Testis (tissue), 3 donors: ENCODE data around the gene TCF4. TPM values are rescaled to one million over a fixed set of nuclear protein-coding genes. Genes with fewer than 3 reads are reported as not detected.

Experiments used
- DNase-seq: peaks from one replicate; pipeline ENCODE4 v3.0.0-alpha.2; 2019
- H3K27ac ChIP-seq, 2 donors: fragments of 200-600 bp; sonication (generic); one replicate each; pipeline ENCODE4 v1.5.1; 2019
- H3K27me3 ChIP-seq: fragments of 200-600 bp; sonication (generic); one replicate; pipeline ENCODE4 v1.5.1; 2019
- H3K36me3 ChIP-seq: fragments of 200-600 bp; sonication (generic); one replicate; pipeline ENCODE4 v1.5.1; 2017; ENCODE audit warnings: low read depth; ENCODE audit errors: missing control alignments
- H3K4me1 ChIP-seq: fragments of 200-600 bp; sonication (generic); one replicate; pipeline ENCODE4 v1.5.1; 2019
- H3K4me3 ChIP-seq, 2 donors: fragments of 200-600 bp; sonication (generic); one replicate each; pipeline ENCODE4 v1.5.1; 2017 to 2019
- H3K9me3 ChIP-seq: fragments of 200-600 bp; sonication (generic); one replicate; pipeline ENCODE4 v1.5.1; 2017
- POLR2A ChIP-seq: fragments of 450-650 bp; IDR thresholded peaks from one replicate; pipeline ENCODE4 v1.6.1; 2017; ENCODE audit warnings: antibody characterized with exemption, mild to moderate bottlenecking, moderate library complexity
- WGBS, 2 donors: methylation state at CpG; one replicate each; pipeline ENCODE4 v1.1.5; 2018; 5-methylcytosine and 5-hydroxymethylcytosine counted together
- intact Hi-C: fragments of 100-400 bp; cut with DNase I; formaldehyde crosslinking; loops from one replicate; pipeline ENCODE4 v1.15.1; 2023; ENCODE audit warnings: low total_unique reads
- polyA plus RNA-seq: library from polyadenylated mRNA; stranded (reverse); fragments of 350-450 nt; fragmentation: Illumina TruSeq; extraction: RNeasy Lipid Tissue Mini Kit (QIAGEN cat#74804); gene quantifications from one replicate; pipeline ENCODE4 v1.2.3, GENCODE V29; 2014; ENCODE audit warnings: low read depth, low replicate concordance; ENCODE audit not compliant: insufficient read depth
- total RNA-seq, 2 donors: library from RNA; depleted of rRNA; stranded (reverse); fragments of >200 nt; gene quantifications; one replicate each; pipeline ENCODE4 v1.2.3, GENCODE V29; 2016
- TF ChIP-seq, protein P1 (sequence below), 3 experiments: fragments of 450-650 bp in 2 of 3; fragments of 200-600 bp in 1 of 3; sonication (generic) in 1 of 3; IDR thresholded peaks; one replicate each; pipeline ENCODE4 v1.5.1; 2016 to 2019; ENCODE audit warnings: antibody characterized with exemption in 3 of 3, mild to moderate bottlenecking in 2 of 3, moderate library complexity in 1 of 3

TCF4 gene
- total and polyA plus RNA-seq, 3 donors from 2014 or later, result 50.8 to 122 (median 110) TPM

DNA sequence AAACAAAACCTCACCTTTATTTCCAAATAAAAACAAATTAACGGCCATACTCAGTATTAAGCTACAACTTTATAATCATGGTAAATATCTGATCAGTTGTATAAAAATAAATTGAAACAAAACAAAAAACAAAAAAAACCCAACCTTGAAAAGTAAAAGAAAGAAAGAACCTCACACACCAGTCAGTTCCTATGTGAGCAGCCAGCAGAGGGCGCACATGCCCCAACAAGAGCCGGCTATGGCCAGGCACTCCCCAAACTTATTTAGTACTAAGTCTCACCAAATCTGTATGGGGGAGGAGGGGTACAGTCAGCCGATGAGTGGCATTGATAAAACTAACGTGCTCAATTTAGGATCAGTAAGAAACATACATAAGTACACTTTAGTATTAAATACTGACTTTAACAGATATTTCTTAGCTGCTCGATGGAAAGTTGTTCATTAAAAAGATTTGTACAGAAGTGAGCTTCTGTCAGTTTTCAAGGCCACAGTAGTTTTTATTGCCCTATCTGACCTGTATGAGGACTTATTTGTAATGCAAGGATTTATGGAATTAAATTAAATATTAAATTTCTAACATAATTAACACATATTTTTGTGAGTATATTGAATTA, 172.6 kb downstream of the TCF4 start:
- Histone ChIP-seq H3K27ac (no peak overlapping the region), H3K36me3 (no peaks in the 10 kb centered on the region), H3K4me3 (no peak overlapping the region), H3K9me3 (no peaks in the 10 kb centered on the region), H3K4me1 (peaks cover 4% of the 10 kb centered on the region), H3K27me3 (no peaks in the 10 kb centered on the region)
- 34 to 42% methylated on average over 6 of the region's 6 CpGs for WGBS, 2 donors
- peak; percentile 96 for DNase-seq
- intact Hi-C loops, result loop anchor here (5.0 kb wide), 1 partner anchor 172 kb away; the partner anchor contains the start of gene TCF4
- TF ChIP-seq, protein P1, sequence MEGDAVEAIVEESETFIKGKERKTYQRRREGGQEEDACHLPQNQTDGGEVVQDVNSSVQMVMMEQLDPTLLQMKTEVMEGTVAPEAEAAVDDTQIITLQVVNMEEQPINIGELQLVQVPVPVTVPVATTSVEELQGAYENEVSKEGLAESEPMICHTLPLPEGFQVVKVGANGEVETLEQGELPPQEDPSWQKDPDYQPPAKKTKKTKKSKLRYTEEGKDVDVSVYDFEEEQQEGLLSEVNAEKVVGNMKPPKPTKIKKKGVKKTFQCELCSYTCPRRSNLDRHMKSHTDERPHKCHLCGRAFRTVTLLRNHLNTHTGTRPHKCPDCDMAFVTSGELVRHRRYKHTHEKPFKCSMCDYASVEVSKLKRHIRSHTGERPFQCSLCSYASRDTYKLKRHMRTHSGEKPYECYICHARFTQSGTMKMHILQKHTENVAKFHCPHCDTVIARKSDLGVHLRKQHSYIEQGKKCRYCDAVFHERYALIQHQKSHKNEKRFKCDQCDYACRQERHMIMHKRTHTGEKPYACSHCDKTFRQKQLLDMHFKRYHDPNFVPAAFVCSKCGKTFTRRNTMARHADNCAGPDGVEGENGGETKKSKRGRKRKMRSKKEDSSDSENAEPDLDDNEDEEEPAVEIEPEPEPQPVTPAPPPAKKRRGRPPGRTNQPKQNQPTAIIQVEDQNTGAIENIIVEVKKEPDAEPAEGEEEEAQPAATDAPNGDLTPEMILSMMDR (IDR thresholded peaks at IDR 0.05), result peak; percentile 81 to 88 (median 83)
- TF ChIP-seq POLR2A, result no peak

DNA sequence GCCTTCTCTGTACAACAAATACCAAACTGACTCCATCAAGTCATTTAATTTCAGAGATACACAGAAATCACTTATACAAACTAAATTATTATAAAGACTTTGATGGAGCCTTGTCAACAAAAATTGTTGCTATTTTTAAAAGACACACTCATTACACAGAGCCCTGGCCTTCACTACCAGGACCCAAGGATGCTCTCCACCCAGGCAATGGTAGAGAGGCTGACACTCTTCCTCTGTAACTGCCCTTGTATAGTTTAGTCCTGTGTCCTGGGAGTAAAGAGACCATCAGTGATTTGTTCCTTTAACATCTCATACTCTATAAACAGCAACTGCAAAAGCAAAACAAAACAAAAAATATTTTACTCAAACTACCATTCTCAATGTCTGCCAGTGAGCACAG, 173.5 kb downstream of the TCF4 start:
- DNase-seq, result no peak
- Histone ChIP-seq H3K27ac (no peak overlapping the region), H3K27me3 (no peaks in the 10 kb centered on the region), H3K9me3 (no peaks in the 10 kb centered on the region), H3K4me3 (no peak overlapping the region), H3K4me1 (peaks cover 4% of the 10 kb centered on the region), H3K36me3 (no peaks in the 10 kb centered on the region)
- intact Hi-C loops, result no loop called here
- TF ChIP-seq, protein P1 (IDR thresholded peaks at IDR 0.05), result no peak
- no peak for TF ChIP-seq POLR2A

DNA sequence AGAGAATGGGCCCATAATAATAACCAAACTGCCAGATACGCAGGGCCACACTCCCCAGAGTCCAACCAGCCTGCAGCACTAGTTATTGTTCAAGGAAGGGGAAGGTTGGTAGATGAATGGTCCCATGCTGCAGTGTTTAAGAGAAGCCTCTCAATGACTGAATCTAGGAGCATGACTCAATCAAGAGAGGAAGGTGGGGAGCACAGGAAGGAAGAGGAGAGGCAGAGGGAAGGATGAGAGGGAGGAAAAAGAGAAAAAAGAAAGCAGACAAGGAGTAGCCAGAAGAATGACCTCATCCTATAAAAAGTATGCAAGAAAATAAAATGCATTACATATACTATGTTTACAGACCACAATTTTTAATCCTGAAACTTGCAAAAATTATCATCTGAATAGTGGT, 174.5 kb downstream of the TCF4 start:
- intact Hi-C loops, result no loop called here

DNA sequence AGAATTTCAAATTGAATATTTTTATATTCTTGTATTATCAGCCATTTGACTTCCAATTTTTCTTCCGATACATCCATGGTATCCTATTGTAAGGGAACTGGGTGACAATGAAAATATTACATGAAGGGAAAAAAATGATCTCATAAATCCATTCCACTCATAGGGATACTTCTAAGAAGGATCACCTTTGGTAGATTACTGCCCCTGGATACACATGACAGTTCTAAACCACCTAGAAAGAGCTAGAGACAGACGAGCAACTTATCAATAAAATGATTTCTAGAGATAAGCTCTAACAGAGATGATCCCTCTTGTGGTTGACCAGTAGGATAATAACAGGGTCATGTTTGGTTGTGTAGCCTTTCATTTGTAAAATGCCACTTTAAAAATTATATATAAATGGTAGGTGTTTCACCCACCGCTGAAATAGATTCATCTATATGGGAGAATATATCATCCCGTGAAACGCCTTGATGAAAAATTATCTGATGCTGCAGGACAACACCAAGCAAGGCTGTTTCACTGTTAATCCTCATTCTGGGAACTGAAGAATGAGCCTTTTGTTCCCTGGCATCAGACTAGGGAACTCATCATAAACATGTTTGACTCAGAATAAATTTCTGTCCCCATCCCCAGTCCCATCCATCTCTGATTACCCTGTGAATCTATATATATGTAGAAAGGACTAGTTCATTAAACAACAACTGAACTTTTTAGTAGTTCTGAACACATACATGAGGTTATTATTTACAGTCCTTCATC, 180.0 kb downstream of the TCF4 start:
- H3K9me3 ChIP-seq, result no peaks in the 10 kb centered on the region
- 78 to 80% methylated on average over 5 of the region's 5 CpGs for WGBS, 2 donors
- no peak for DNase-seq

More for the DNA sequence above, 174.5 kb downstream of the TCF4 start:
- no peak overlapping the region for H3K4me3 ChIP-seq
- no peak for DNase-seq
- 100% methylated on average over 1 of the region's 1 CpG for WGBS, 2 donors
- no peaks in the 10 kb centered on the region for H3K36me3 ChIP-seq
- no peak overlapping the region for H3K27ac ChIP-seq
- no peaks in the 10 kb centered on the region for H3K27me3 ChIP-seq
- no peaks in the 10 kb centered on the region for H3K9me3 ChIP-seq
- H3K4me1 ChIP-seq, result peaks cover 4% of the 10 kb centered on the region
- TF ChIP-seq, protein P1 (IDR thresholded peaks at IDR 0.05), result no peak
- TF ChIP-seq POLR2A, result no peak

More for the DNA sequence above, 180.0 kb downstream of the TCF4 start:
- TF ChIP-seq, protein P1 (IDR thresholded peaks at IDR 0.05), result no peak
- TF ChIP-seq POLR2A, result no peak
- H3K36me3 ChIP-seq, result no peaks in the 10 kb centered on the region
- intact Hi-C loops, result no loop called here
- H3K27me3 ChIP-seq, result no peaks in the 10 kb centered on the region
- peak overlapping the region in 1 of 2 donors; percentile 15 for H3K27ac ChIP-seq
- no peak overlapping the region for H3K4me3 ChIP-seq
- H3K4me1 ChIP-seq, result peaks cover 33% of the 10 kb centered on the region
